Astrocyte of the cerebellum (primary cell): ENCODE data around the gene C1QTNF1.

Source experiments
- DNase-seq: peaks from one replicate; pipeline ENCODE4 v3.0.0-alpha.2; 2011; ENCODE audit warnings: low read depth
- H3K4me3 ChIP-seq: 2 replicates; pipeline ENCODE4 v1.5.1; 2011; ENCODE audit warnings: mild to moderate bottlenecking, low read depth, low read length, moderate library complexity
- CTCF ChIP-seq: IDR thresholded peaks from 2 replicates; pipeline ENCODE4 v1.5.1; 2012; ENCODE audit warnings: low read length, low read depth, moderate library complexity, mild to moderate bottlenecking; ENCODE audit errors: missing control alignments
- in situ Hi-C: cut with HindIII; loops from 2 replicates; pipeline ENCODE4 v1.10.0; 2017; ENCODE audit warnings: low sequenced_read_pairs

The C1QTNF1 gene

GRCh38 chr17:79081571-79082276, 57.8 kb downstream of the C1QTNF1 start:
- DNase-seq: no peak
- no peak overlapping the region for H3K4me3 ChIP-seq
- no peak for TF ChIP-seq CTCF
- in situ Hi-C loops: no loop called here

- TF ChIP-seq CTCF: peak; percentile 88
- DNase-seq: no peak
- H3K4me3 ChIP-seq: no peak overlapping the region
- in situ Hi-C loops: no loop called here
These were observed 58.6 kb downstream of the C1QTNF1 start for GRCh38 chr17:79082311-79083190.

- in situ Hi-C loops: no loop called here
- H3K4me3 ChIP-seq: no peak overlapping the region
- no peak for TF ChIP-seq CTCF
- DNase-seq: no peak
These were observed 59.4 kb downstream of the C1QTNF1 start for GRCh38 chr17:79083191-79083971.

GRCh38 chr17:79084291-79085153, 60.6 kb downstream of the C1QTNF1 start:
- in situ Hi-C loops: no loop called here
- DNase-seq: no peak
- no peak overlapping the region for H3K4me3 ChIP-seq
- TF ChIP-seq CTCF: no peak

GRCh38 chr17:79085154-79085920, 61.4 kb downstream of the C1QTNF1 start:
- in situ Hi-C loops: no loop called here

More at GRCh38 chr17:79085154-79085920, 61.4 kb downstream of the C1QTNF1 start:
- DNase-seq: no peak
- no peak for TF ChIP-seq CTCF
- H3K4me3 ChIP-seq: no peak overlapping the region
